Testis (tissue), 2 donors: ENCODE results near the gene PPP2R2C.

Experiments
- CTCF ChIP-seq, 3 experiments: fragments of 450-650 bp in 2 of 3; fragments of 200-600 bp in 1 of 3; sonication (generic) in 1 of 3; IDR thresholded peaks; one replicate each; pipeline ENCODE4 v1.5.1; 2016 to 2019; ENCODE audit warnings: antibody characterized with exemption in 3 of 3, mild to moderate bottlenecking in 2 of 3, moderate library complexity in 1 of 3
- POLR2A ChIP-seq: fragments of 450-650 bp; IDR thresholded peaks from one replicate; pipeline ENCODE4 v1.6.1; 2017; ENCODE audit warnings: antibody characterized with exemption, mild to moderate bottlenecking, moderate library complexity

DNA sequence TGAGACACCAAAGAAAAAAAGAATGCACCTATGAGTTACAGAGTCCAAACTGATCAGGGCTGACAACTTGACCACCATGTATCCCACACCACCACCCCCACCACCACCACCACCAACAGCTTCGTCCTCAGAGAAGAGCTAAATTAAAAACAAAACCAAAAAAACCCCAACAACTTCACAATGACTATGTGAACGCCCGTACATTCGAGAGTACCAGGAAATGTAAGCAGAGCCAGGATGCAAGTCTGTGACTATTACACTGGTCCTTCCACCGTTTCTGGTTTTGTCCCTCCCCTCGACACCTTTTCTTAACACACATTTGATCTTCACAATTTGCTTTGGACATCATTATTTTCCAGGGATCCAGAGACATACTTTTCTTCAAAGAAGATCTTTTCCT, 151.8 kb downstream of the PPP2R2C start:
- no peak for TF ChIP-seq CTCF (IDR thresholded peaks at IDR 0.05)
- no peak for TF ChIP-seq POLR2A
